DOHH2 (cell line): ENCODE measurements around the gene PDE6C.

Experiments used
- H3F3A ChIP-seq: fragments of 200-600 bp; sonication (generic), shearing (Covaris generic); 2 replicates; pipeline ENCODE4 v1.6.0; 2016; ENCODE audit warnings: antibody characterized with exemption, mild to moderate bottlenecking; ENCODE audit not compliant: control insufficient read depth, insufficient read depth
- H3K27ac ChIP-seq: fragments of 200-600 bp; sonication (generic); 2 replicates; pipeline ENCODE4 v1.5.1; 2014; ENCODE audit warnings: low read depth, mild to moderate bottlenecking, low read length, moderate library complexity
- H3K27me3 ChIP-seq: fragments of 200-600 bp; sonication (generic); 2 replicates; pipeline ENCODE4 v1.6.1; 2014; ENCODE audit warnings: mild to moderate bottlenecking, low read length, mixed read lengths; ENCODE audit not compliant: control insufficient read depth
- H3K36me3 ChIP-seq: fragments of 200-600 bp; sonication (generic); 2 replicates; pipeline ENCODE4 v1.6.1; 2014; ENCODE audit warnings: mild to moderate bottlenecking, low read length, moderate library complexity, mixed read lengths; ENCODE audit not compliant: control insufficient read depth
- H3K4me1 ChIP-seq: fragments of 200-600 bp; sonication (generic); 2 replicates; pipeline ENCODE4 v1.6.1; 2014; ENCODE audit warnings: mild to moderate bottlenecking, low read length, mixed read lengths; ENCODE audit not compliant: control insufficient read depth
- H3K4me2 ChIP-seq: fragments of 200-600 bp; sonication (generic); 2 replicates; pipeline ENCODE4 v1.6.0; 2014; ENCODE audit warnings: mild to moderate bottlenecking, low read length, moderate library complexity
- H3K4me3 ChIP-seq: fragments of 200-600 bp; sonication (generic); 2 replicates; pipeline ENCODE4 v1.5.1; 2014; ENCODE audit warnings: mild to moderate bottlenecking, low read length, mixed read lengths
- H3K79me2 ChIP-seq: fragments of 200-600 bp; sonication (generic); 2 replicates; pipeline ENCODE4 v1.6.1; 2014; ENCODE audit warnings: mild to moderate bottlenecking, low read length, mixed read lengths; ENCODE audit not compliant: control insufficient read depth
- H3K9me2 ChIP-seq: fragments of 200-600 bp; sonication (generic); replicated peaks from 2 replicates; pipeline ENCODE4 v1.6.1; 2014; ENCODE audit warnings: mild to moderate bottlenecking, low read length, mixed read lengths; ENCODE audit not compliant: control insufficient read depth
- H3K9me3 ChIP-seq: fragments of 200-600 bp; sonication (generic); 2 replicates; pipeline ENCODE4 v1.6.1; 2014; ENCODE audit warnings: antibody characterized with exemption, low read length, mixed read lengths; ENCODE audit not compliant: control insufficient read depth, insufficient read depth
- H4K20me1 ChIP-seq: fragments of 200-600 bp; sonication (generic); 2 replicates; pipeline ENCODE4 v1.6.0; 2014; ENCODE audit warnings: low read depth, mild to moderate bottlenecking, antibody characterized with exemption, low read length, moderate library complexity; ENCODE audit not compliant: control insufficient read depth, insufficient read depth
- EZH2phosphoT487 ChIP-seq: fragments of 200-600 bp; sonication (generic); IDR thresholded peaks from 2 replicates; pipeline ENCODE4 v1.6.1; 2017; ENCODE audit warnings: borderline replicate concordance, mild to moderate bottlenecking, antibody characterized with exemption, low read length, moderate library complexity, mixed read lengths
- TF ChIP-seq, protein P1 (sequence below): fragments of 200-600 bp; sonication (generic); IDR thresholded peaks from one replicate; pipeline ENCODE4 v1.5.1; 2014; ENCODE audit warnings: antibody characterized with exemption, mild to moderate bottlenecking, low read depth, low read length; ENCODE audit not compliant: poor library complexity, severe bottlenecking

PDE6C gene

DNA sequence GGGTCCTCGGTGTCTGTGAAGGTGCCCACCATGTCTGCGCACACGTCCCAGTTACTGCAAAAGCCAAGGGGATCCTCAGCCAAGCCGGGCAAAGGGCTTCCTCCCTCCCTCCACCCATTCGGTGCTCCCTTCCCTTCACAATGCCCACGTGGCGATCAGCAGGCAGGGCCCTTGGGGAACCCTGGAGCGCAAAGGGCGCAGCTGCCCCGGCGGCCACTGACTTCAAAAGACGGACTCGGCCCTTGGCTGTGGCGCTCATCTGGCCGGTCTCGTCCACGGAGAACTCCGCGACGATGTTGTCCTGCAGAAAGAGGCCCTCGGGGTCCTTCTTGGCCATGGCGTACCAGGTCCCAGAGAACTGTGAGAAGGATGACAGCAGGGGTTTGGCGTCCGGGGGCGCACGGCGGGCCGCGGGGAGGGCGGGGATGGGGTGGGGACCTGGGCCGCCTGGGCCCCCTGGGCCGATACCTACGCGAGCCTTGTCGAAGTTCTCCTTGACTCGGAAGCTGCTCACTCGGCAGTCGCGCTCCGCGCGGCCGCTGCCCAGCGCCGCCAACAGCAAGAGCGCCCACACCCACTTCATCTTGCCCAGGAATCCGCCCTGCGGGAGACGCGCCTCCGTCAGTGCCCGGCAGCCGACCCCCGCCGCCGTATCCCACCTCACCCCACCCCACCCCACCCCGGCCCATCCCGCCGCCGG is 11.7 kb upstream of the PDE6C start:
- Histone ChIP-seq H3K27me3 (no peaks in the 10 kb centered on the region), H3K36me3 (no peaks in the 10 kb centered on the region), H3K9me3 (no peaks in the 10 kb centered on the region), H3K27ac (no peak overlapping the region), H4K20me1 (no peaks in the 10 kb centered on the region), H3K4me3 (no peak overlapping the region), H3K79me2 (no peaks in the 10 kb centered on the region), H3K9me2 (no peaks in the 10 kb centered on the region), H3K4me1 (no peaks in the 10 kb centered on the region), H3K4me2 (no peak overlapping the region), H3F3A (no peaks in the 10 kb centered on the region)
- TF ChIP-seq, protein P1, sequence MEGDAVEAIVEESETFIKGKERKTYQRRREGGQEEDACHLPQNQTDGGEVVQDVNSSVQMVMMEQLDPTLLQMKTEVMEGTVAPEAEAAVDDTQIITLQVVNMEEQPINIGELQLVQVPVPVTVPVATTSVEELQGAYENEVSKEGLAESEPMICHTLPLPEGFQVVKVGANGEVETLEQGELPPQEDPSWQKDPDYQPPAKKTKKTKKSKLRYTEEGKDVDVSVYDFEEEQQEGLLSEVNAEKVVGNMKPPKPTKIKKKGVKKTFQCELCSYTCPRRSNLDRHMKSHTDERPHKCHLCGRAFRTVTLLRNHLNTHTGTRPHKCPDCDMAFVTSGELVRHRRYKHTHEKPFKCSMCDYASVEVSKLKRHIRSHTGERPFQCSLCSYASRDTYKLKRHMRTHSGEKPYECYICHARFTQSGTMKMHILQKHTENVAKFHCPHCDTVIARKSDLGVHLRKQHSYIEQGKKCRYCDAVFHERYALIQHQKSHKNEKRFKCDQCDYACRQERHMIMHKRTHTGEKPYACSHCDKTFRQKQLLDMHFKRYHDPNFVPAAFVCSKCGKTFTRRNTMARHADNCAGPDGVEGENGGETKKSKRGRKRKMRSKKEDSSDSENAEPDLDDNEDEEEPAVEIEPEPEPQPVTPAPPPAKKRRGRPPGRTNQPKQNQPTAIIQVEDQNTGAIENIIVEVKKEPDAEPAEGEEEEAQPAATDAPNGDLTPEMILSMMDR: no peak
- TF ChIP-seq EZH2phosphoT487: no peak

DNA sequence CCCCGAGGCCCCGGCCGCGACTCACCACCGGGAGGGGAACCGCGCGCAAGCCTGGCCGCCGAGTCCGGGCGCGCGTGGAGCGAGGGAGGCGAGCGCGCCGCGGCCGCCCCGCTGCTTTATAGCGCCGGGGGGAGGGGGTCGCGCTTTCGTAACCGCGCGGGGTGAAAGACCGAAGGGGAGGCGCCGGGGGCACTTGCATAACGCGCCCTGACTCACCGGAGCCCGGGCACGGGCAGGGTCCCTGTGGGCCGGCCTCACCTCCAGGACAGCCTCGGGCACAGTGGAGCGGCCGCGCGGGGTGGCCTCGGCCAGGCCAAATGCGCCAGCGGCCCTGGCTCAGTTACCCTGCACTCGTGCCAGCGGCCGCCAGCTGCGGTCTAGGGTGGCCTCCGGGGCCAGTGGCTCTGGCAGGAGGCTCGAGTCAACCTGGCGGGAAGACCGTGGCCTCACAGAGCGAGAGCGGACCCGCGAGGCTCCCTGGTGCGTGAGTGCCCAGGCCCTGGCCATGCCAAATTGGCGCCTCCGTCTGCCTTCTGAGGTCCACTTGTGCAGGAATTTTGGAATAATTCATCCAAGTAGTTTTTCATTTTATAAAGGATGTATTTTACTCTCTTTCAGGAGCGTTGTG is 11.1 kb upstream of the PDE6C start, which contains the start of gene RBP4:
RBP4 (minus strand) TSS at position 90 of the 628 bp plus-strand sequence. CDS start 207 bp downstream, outside the sequence.
- H3K27me3 ChIP-seq: no peaks in the 10 kb centered on the region
- no peak within 1 kb of the TSS for H3K4me3 ChIP-seq

GRCh38 chr10:93601774-93602162 is 10.6 kb upstream of the PDE6C start:
- Histone ChIP-seq H3K4me3 (no peak overlapping the region), H3K36me3 (no peaks in the 10 kb centered on the region), H3K4me1 (no peaks in the 10 kb centered on the region), H3K27me3 (no peaks in the 10 kb centered on the region), H3K27ac (no peak overlapping the region), H4K20me1 (no peaks in the 10 kb centered on the region), H3K4me2 (no peak overlapping the region), H3K9me3 (no peaks in the 10 kb centered on the region), H3K9me2 (no peaks in the 10 kb centered on the region), H3F3A (no peaks in the 10 kb centered on the region), H3K79me2 (no peaks in the 10 kb centered on the region)
- TF ChIP-seq EZH2phosphoT487: no peak
- TF ChIP-seq, protein P1: no peak

More for the DNA sequence above, 11.1 kb upstream of the PDE6C start, which contains the start of gene RBP4:
- H3F3A ChIP-seq: no peaks in the 10 kb centered on the region
- no peaks in the 10 kb centered on the region for H3K36me3 ChIP-seq
- no peaks in the 10 kb centered on the region for H3K9me2 ChIP-seq
- no peaks in the 10 kb centered on the region for H3K9me3 ChIP-seq
- no peak for TF ChIP-seq EZH2phosphoT487
- TF ChIP-seq, protein P1: no peak
- no peaks in the 10 kb centered on the region for H3K4me1 ChIP-seq
- H4K20me1 ChIP-seq: no peaks in the 10 kb centered on the region
- no peak within 1 kb of the TSS for H3K4me2 ChIP-seq
- H3K27ac ChIP-seq: no peak within 1 kb of the TSS
- H3K79me2 ChIP-seq: no peaks in the 10 kb centered on the region
